Body of pancreas (tissue), 4 donors: ENCODE results near the gene TPRKB. TPM values are rescaled to one million over a fixed set of nuclear protein-coding genes. Genes with fewer than 3 reads are reported as not detected.

ENCODE experiments used
- ATAC-seq: fragments of 150-250 bp; one replicate; pipeline ENCODE4 v1.9.1; 2016
- DNase-seq, 4 donors: peaks; one replicate each; pipeline ENCODE4 v3.0.0-alpha.2; 2019
- H3K27ac ChIP-seq, 4 donors: fragments of 200-600 bp; sonication (generic); 1 replicate in 3 of 4; 2 replicates in 1 of 4; pipeline versions ENCODE4 v1.5.1 to v1.6.1; 2016 to 2019; ENCODE audit warnings: mild to moderate bottlenecking in 1 of 4, mixed read lengths in 1 of 4, moderate library complexity in 1 of 4
- H3K27me3 ChIP-seq, 2 donors: fragments of 200-600 bp; sonication (generic); one replicate each; pipeline ENCODE4 v1.6.0; 2016; ENCODE audit warnings: mild to moderate bottlenecking in 1 of 2
- H3K36me3 ChIP-seq, 2 donors: fragments of 200-600 bp; sonication (generic); replicated peaks in 1 of 2; 2 replicates each; pipeline ENCODE4 v1.5.1; 2016; ENCODE audit warnings: low read depth in 2 of 2; ENCODE audit not compliant: insufficient read depth in 1 of 2
- H3K4me1 ChIP-seq: fragments of 200-600 bp; sonication (generic); one replicate; pipeline ENCODE4 v1.6.0; 2016
- H3K4me3 ChIP-seq, 2 donors: fragments of 200-600 bp; sonication (generic); 1 replicate in 1 of 2; 2 replicates in 1 of 2; pipeline ENCODE4 v1.5.1; 2016 to 2019
- H3K9me3 ChIP-seq, 3 donors: fragments of 200-600 bp; sonication (generic); 1 replicate in 2 of 3; 2 replicates in 1 of 3; pipeline ENCODE4 v1.5.1; 2016
- CTCF ChIP-seq, 7 experiments: fragments of 450-650 bp in 4 of 7; fragments of 200-600 bp in 3 of 7; sonication (generic) in 3 of 7; IDR thresholded peaks; one replicate each; pipeline ENCODE4 v1.5.1; 2016 to 2019; ENCODE audit warnings: antibody characterized with exemption in 7 of 7
- POLR2A ChIP-seq, 3 donors: fragments of 450-650 bp; IDR thresholded peaks; one replicate each; pipeline ENCODE4 v1.6.1; 2016; ENCODE audit warnings: antibody characterized with exemption in 3 of 3, mild to moderate bottlenecking in 2 of 3
- WGBS, 2 donors: methylation state at CpG; one replicate each; pipeline ENCODE4 v1.1.5; 2017; 5-methylcytosine and 5-hydroxymethylcytosine counted together
- intact Hi-C: fragments of 100-400 bp; cut with DNase I; formaldehyde crosslinking; loops from one replicate; pipeline ENCODE4 v1.15.1; 2023
- total RNA-seq, 2 donors: library from RNA; depleted of rRNA; stranded (reverse); fragments of >200 nt; gene quantifications; one replicate each; pipeline ENCODE4 v1.1.0, GENCODE V29; 2016

Gene TPRKB
- total RNA-seq, 2 donors from 2014 or later: 12.5 to 14.5 TPM

GRCh38 chr2:73714091-73714490 is 23.1 kb downstream of the TPRKB start:
- no peaks in the 10 kb centered on the region for H3K9me3 ChIP-seq
- DNase-seq: no peak
- no peaks in the 10 kb centered on the region for H3K27me3 ChIP-seq
- TF ChIP-seq POLR2A (IDR thresholded peaks at IDR 0.05): no peak
- TF ChIP-seq CTCF (IDR thresholded peaks at IDR 0.05): no peak
- ATAC-seq: no peak
- no peaks in the 10 kb centered on the region for H3K4me1 ChIP-seq
- no peak overlapping the region for H3K4me3 ChIP-seq
- 81 to 88% methylated on average over 2 of the region's 2 CpGs for WGBS, 2 donors
- no peak overlapping the region for H3K27ac ChIP-seq
- intact Hi-C loops: no loop called here
- H3K36me3 ChIP-seq: no peaks in the 10 kb centered on the region

- H3K9me3 ChIP-seq: no peaks in the 10 kb centered on the region
- no peak overlapping the region for H3K4me3 ChIP-seq
- 95 to 98% methylated on average over 5 to 9 of the region's 9 CpGs for WGBS, 2 donors
- no peaks in the 10 kb centered on the region for H3K36me3 ChIP-seq
- no peaks in the 10 kb centered on the region for H3K27me3 ChIP-seq
- ATAC-seq: no peak
- TF ChIP-seq POLR2A (IDR thresholded peaks at IDR 0.05) (no peak), CTCF (IDR thresholded peaks at IDR 0.05) (no peak)
- DNase-seq: no peak
- H3K27ac ChIP-seq: no peak overlapping the region
- intact Hi-C loops: no loop called here
- H3K4me1 ChIP-seq: no peaks in the 10 kb centered on the region
These were observed 28.6 kb downstream of the TPRKB start for GRCh38 chr2:73708527-73708926.

- no peaks in the 10 kb centered on the region for H3K9me3 ChIP-seq
- no peak overlapping the region for H3K27ac ChIP-seq
- no peaks in the 10 kb centered on the region for H3K4me1 ChIP-seq
- no peak for DNase-seq
- no peak for TF ChIP-seq CTCF (IDR thresholded peaks at IDR 0.05)
- TF ChIP-seq POLR2A (IDR thresholded peaks at IDR 0.05): no peak
- no peaks in the 10 kb centered on the region for H3K27me3 ChIP-seq
- no peak overlapping the region for H3K4me3 ChIP-seq
- H3K36me3 ChIP-seq: no peaks in the 10 kb centered on the region
- intact Hi-C loops: no loop called here
- WGBS, 2 donors: 68 to 77% methylated on average over 2 to 3 of the region's 3 CpGs
- ATAC-seq: no peak
These were observed 29.5 kb downstream of the TPRKB start for GRCh38 chr2:73707636-73708035.

GRCh38 chr2:73707058-73707457 is 30.1 kb downstream of the TPRKB start:
- intact Hi-C loops: no loop called here
- Histone ChIP-seq H3K36me3 (no peaks in the 10 kb centered on the region), H3K27me3 (no peaks in the 10 kb centered on the region), H3K4me1 (no peaks in the 10 kb centered on the region), H3K9me3 (no peaks in the 10 kb centered on the region), H3K4me3 (no peak overlapping the region), H3K27ac (no peak overlapping the region)
- DNase-seq: no peak
- TF ChIP-seq POLR2A (IDR thresholded peaks at IDR 0.05): no peak
- no peak for TF ChIP-seq CTCF (IDR thresholded peaks at IDR 0.05)
- ATAC-seq: no peak
- 49 to 63% methylated on average over 5 of the region's 5 CpGs for WGBS, 2 donors

- DNase-seq: no peak
- intact Hi-C loops: no loop called here
- TF ChIP-seq CTCF (IDR thresholded peaks at IDR 0.05) (no peak), POLR2A (IDR thresholded peaks at IDR 0.05) (no peak)
These were observed 32.1 kb downstream of the TPRKB start for GRCh38 chr2:73705091-73705490.

More at GRCh38 chr2:73705091-73705490, 32.1 kb downstream of the TPRKB start:
- Histone ChIP-seq H3K27me3 (no peaks in the 10 kb centered on the region), H3K36me3 (no peaks in the 10 kb centered on the region), H3K4me3 (no peak overlapping the region), H3K9me3 (no peaks in the 10 kb centered on the region), H3K4me1 (peaks cover 11% of the 10 kb centered on the region), H3K27ac (no peak overlapping the region)
- WGBS, 2 donors: 83 to 91% methylated on average over 7 of the region's 7 CpGs
- ATAC-seq: no peak
